ENCODE results near the gene ZNF546. TPM values are rescaled to one million over a fixed set of nuclear protein-coding genes. Genes with fewer than 3 reads are reported as not detected.

ZNF546 gene
- total RNA-seq, 1 experiment from 2014 or later, result 1.1 TPM

- ChIA-PET CTCF (interaction anchor here (2.0 to 2.6 kb wide), 2 partner anchors 88 to 177 kb away, joined by 19 to 23 read pairs; no protein-coding TSS in a partner anchor), POLR2A (interaction anchor here (0.7 kb wide), 1 partner anchor 10 kb away, joined by 3 read pairs; no protein-coding TSS in a partner anchor)
- ATAC-seq (no peak), DNase-seq (ENCODE audit: low spot score) (no peak)
- TF ChIP-seq MYBL2 (CRISPR knock-in tag; IDR thresholded peaks at IDR 0.05), result no peak
- no peak for TF ChIP-seq SMAD3 (CRISPR knock-in tag; IDR thresholded peaks at IDR 0.05; ENCODE audit: borderline replicate concordance)
- no peak for TF ChIP-seq IRF1 (CRISPR knock-in tag; IDR thresholded peaks at IDR 0.05)
- no peak for TF ChIP-seq TCF7 (CRISPR knock-in tag; IDR thresholded peaks at IDR 0.05; ENCODE audit: low read depth)
- TF ChIP-seq FOXP4 (CRISPR knock-in tag; IDR thresholded peaks at IDR 0.05), result no peak
- no peak for TF ChIP-seq GRHL2 (CRISPR knock-in tag; IDR thresholded peaks at IDR 0.05; ENCODE audit: insufficient replicate concordance, severe bottlenecking)
- TF ChIP-seq, protein P1, sequence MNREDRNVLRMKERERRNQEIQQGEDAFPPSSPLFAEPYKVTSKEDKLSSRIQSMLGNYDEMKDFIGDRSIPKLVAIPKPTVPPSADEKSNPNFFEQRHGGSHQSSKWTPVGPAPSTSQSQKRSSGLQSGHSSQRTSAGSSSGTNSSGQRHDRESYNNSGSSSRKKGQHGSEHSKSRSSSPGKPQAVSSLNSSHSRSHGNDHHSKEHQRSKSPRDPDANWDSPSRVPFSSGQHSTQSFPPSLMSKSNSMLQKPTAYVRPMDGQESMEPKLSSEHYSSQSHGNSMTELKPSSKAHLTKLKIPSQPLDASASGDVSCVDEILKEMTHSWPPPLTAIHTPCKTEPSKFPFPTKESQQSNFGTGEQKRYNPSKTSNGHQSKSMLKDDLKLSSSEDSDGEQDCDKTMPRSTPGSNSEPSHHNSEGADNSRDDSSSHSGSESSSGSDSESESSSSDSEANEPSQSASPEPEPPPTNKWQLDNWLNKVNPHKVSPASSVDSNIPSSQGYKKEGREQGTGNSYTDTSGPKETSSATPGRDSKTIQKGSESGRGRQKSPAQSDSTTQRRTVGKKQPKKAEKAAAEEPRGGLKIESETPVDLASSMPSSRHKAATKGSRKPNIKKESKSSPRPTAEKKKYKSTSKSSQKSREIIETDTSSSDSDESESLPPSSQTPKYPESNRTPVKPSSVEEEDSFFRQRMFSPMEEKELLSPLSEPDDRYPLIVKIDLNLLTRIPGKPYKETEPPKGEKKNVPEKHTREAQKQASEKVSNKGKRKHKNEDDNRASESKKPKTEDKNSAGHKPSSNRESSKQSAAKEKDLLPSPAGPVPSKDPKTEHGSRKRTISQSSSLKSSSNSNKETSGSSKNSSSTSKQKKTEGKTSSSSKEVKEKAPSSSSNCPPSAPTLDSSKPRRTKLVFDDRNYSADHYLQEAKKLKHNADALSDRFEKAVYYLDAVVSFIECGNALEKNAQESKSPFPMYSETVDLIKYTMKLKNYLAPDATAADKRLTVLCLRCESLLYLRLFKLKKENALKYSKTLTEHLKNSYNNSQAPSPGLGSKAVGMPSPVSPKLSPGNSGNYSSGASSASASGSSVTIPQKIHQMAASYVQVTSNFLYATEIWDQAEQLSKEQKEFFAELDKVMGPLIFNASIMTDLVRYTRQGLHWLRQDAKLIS (CRISPR knock-in tag; IDR thresholded peaks at IDR 0.05; ENCODE audit: borderline replicate concordance), result no peak
- TF ChIP-seq IRF2 (CRISPR knock-in tag; IDR thresholded peaks at IDR 0.05; ENCODE audit: borderline replicate concordance, low read depth), result no peak
- TF ChIP-seq GABPB1 (CRISPR knock-in tag; IDR thresholded peaks at IDR 0.05), result no peak
- no peak for TF ChIP-seq NFYB (CRISPR knock-in tag; conservative IDR thresholded peaks at IDR 0.05; ENCODE audit: low read depth)
- TF ChIP-seq, protein P2, sequence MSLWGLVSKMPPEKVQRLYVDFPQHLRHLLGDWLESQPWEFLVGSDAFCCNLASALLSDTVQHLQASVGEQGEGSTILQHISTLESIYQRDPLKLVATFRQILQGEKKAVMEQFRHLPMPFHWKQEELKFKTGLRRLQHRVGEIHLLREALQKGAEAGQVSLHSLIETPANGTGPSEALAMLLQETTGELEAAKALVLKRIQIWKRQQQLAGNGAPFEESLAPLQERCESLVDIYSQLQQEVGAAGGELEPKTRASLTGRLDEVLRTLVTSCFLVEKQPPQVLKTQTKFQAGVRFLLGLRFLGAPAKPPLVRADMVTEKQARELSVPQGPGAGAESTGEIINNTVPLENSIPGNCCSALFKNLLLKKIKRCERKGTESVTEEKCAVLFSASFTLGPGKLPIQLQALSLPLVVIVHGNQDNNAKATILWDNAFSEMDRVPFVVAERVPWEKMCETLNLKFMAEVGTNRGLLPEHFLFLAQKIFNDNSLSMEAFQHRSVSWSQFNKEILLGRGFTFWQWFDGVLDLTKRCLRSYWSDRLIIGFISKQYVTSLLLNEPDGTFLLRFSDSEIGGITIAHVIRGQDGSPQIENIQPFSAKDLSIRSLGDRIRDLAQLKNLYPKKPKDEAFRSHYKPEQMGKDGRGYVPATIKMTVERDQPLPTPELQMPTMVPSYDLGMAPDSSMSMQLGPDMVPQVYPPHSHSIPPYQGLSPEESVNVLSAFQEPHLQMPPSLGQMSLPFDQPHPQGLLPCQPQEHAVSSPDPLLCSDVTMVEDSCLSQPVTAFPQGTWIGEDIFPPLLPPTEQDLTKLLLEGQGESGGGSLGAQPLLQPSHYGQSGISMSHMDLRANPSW (CRISPR knock-in tag; conservative IDR thresholded peaks at IDR 0.05; ENCODE audit: low read depth), result no peak
- no peak for TF ChIP-seq SMAD4 (CRISPR knock-in tag; IDR thresholded peaks at IDR 0.05)
- TF ChIP-seq, protein P3, sequence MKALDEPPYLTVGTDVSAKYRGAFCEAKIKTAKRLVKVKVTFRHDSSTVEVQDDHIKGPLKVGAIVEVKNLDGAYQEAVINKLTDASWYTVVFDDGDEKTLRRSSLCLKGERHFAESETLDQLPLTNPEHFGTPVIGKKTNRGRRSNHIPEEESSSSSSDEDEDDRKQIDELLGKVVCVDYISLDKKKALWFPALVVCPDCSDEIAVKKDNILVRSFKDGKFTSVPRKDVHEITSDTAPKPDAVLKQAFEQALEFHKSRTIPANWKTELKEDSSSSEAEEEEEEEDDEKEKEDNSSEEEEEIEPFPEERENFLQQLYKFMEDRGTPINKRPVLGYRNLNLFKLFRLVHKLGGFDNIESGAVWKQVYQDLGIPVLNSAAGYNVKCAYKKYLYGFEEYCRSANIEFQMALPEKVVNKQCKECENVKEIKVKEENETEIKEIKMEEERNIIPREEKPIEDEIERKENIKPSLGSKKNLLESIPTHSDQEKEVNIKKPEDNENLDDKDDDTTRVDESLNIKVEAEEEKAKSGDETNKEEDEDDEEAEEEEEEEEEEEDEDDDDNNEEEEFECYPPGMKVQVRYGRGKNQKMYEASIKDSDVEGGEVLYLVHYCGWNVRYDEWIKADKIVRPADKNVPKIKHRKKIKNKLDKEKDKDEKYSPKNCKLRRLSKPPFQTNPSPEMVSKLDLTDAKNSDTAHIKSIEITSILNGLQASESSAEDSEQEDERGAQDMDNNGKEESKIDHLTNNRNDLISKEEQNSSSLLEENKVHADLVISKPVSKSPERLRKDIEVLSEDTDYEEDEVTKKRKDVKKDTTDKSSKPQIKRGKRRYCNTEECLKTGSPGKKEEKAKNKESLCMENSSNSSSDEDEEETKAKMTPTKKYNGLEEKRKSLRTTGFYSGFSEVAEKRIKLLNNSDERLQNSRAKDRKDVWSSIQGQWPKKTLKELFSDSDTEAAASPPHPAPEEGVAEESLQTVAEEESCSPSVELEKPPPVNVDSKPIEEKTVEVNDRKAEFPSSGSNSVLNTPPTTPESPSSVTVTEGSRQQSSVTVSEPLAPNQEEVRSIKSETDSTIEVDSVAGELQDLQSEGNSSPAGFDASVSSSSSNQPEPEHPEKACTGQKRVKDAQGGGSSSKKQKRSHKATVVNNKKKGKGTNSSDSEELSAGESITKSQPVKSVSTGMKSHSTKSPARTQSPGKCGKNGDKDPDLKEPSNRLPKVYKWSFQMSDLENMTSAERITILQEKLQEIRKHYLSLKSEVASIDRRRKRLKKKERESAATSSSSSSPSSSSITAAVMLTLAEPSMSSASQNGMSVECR (CRISPR knock-in tag; IDR thresholded peaks at IDR 0.05; ENCODE audit: borderline replicate concordance), result no peak
- Mint-ChIP-seq H3K36me3 (peaks cover 21% of the 10 kb centered on the region), H3K9me3 (no peaks in the 10 kb centered on the region), H3K4me3 (peak overlapping the region; percentile 97), H3K4me1 (peaks cover 25% of the 10 kb centered on the region), H3K27ac (peak overlapping the region; percentile 42; the same call in 1 of the 2 replicates), H3K27me3 (ENCODE audit: low read depth) (no peaks in the 10 kb centered on the region)
These were observed 27.6 kb upstream of the ZNF546 start for GRCh38 chr19:39969266-39969665.

All from WTC11 (cell line).